Vagina (tissue), 2 donors: Measurements from ENCODE around the gene TSPAN19. TPM values are rescaled to one million over a fixed set of nuclear protein-coding genes. Genes with fewer than 3 reads are reported as not detected.

Experiments
- DNase-seq, 2 donors: peaks; one replicate each; pipeline ENCODE4 v3.0.0-alpha.2; 2017; ENCODE audit errors: extremely low spot score in 2 of 2
- H3K27ac ChIP-seq: fragments of 200-600 bp; sonication (generic); one replicate; pipeline ENCODE4 v1.5.1; 2019
- H3K27me3 ChIP-seq: fragments of 200-600 bp; sonication (generic); one replicate; pipeline ENCODE4 v1.5.1; 2019
- H3K36me3 ChIP-seq, 2 donors: fragments of 200-600 bp; sonication (generic); one replicate each; pipeline ENCODE4 v1.5.1; 2017 to 2019
- H3K4me1 ChIP-seq: fragments of 200-600 bp; sonication (generic); one replicate; pipeline ENCODE4 v1.5.1; 2019
- H3K4me3 ChIP-seq, 2 donors: fragments of 200-600 bp; sonication (generic); 1 replicate in 1 of 2; 2 replicates in 1 of 2; pipeline ENCODE4 v1.5.1; 2016 to 2019
- H3K9me3 ChIP-seq: fragments of 200-600 bp; sonication (generic); one replicate; pipeline ENCODE4 v1.5.1; 2019
- POLR2A ChIP-seq, 2 donors: fragments of 450-650 bp; IDR thresholded peaks; one replicate each; pipeline ENCODE4 v1.6.1; 2017; ENCODE audit warnings: antibody characterized with exemption in 2 of 2, mild to moderate bottlenecking in 2 of 2, moderate library complexity in 2 of 2
- POLR2AphosphoS5 ChIP-seq, 2 donors: sonication (generic); formaldehyde crosslinking; IDR thresholded peaks; one replicate each; pipeline ENCODE4 v1.9.0; 2017; ENCODE audit warnings: antibody characterized with exemption in 2 of 2, mild to moderate bottlenecking in 2 of 2, low read depth in 1 of 2; ENCODE audit not compliant: insufficient read depth in 1 of 2
- intact Hi-C: fragments of 100-400 bp; cut with DNase I; formaldehyde crosslinking; loops from one replicate; pipeline ENCODE4 v1.15.1; 2023
- total RNA-seq: library from RNA; depleted of rRNA; stranded (reverse); fragments of >200 nt; gene quantifications from one replicate; pipeline ENCODE4 v1.2.3, GENCODE V29; 2016
- TF ChIP-seq, protein P1 (sequence below), 3 experiments: fragments of 450-650 bp in 2 of 3; fragments of 200-600 bp in 1 of 3; sonication (generic) in 1 of 3; IDR thresholded peaks; one replicate each; pipeline ENCODE4 v1.5.1; 2017 to 2019; ENCODE audit warnings: antibody characterized with exemption in 3 of 3, mild to moderate bottlenecking in 2 of 3, moderate library complexity in 2 of 3

Gene TSPAN19
- total RNA-seq, 1 donor from 2014 or later = not detected

GRCh38 chr12:84995641-84996040 is 40.4 kb downstream of the TSPAN19 start:
- TF ChIP-seq, protein P1, sequence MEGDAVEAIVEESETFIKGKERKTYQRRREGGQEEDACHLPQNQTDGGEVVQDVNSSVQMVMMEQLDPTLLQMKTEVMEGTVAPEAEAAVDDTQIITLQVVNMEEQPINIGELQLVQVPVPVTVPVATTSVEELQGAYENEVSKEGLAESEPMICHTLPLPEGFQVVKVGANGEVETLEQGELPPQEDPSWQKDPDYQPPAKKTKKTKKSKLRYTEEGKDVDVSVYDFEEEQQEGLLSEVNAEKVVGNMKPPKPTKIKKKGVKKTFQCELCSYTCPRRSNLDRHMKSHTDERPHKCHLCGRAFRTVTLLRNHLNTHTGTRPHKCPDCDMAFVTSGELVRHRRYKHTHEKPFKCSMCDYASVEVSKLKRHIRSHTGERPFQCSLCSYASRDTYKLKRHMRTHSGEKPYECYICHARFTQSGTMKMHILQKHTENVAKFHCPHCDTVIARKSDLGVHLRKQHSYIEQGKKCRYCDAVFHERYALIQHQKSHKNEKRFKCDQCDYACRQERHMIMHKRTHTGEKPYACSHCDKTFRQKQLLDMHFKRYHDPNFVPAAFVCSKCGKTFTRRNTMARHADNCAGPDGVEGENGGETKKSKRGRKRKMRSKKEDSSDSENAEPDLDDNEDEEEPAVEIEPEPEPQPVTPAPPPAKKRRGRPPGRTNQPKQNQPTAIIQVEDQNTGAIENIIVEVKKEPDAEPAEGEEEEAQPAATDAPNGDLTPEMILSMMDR (IDR thresholded peaks at IDR 0.05) = no peak
- TF ChIP-seq POLR2A (IDR thresholded peaks at IDR 0.05) (no peak), POLR2AphosphoS5 (IDR thresholded peaks at IDR 0.05; ENCODE audit: insufficient read depth in 1 of 2, low read depth in 1 of 2) (no peak)
- H3K27me3 ChIP-seq = no peaks in the 10 kb centered on the region
- H3K36me3 ChIP-seq = no peaks in the 10 kb centered on the region
- no peak overlapping the region for H3K27ac ChIP-seq
- DNase-seq = no peak
- no peaks in the 10 kb centered on the region for H3K9me3 ChIP-seq
- intact Hi-C loops = no loop called here
- H3K4me3 ChIP-seq = no peak overlapping the region
- no peaks in the 10 kb centered on the region for H3K4me1 ChIP-seq

- Histone ChIP-seq H3K4me1 (no peaks in the 10 kb centered on the region), H3K27me3 (no peaks in the 10 kb centered on the region), H3K4me3 (no peak overlapping the region), H3K27ac (no peak overlapping the region), H3K36me3 (no peaks in the 10 kb centered on the region), H3K9me3 (no peaks in the 10 kb centered on the region)
- TF ChIP-seq POLR2A (IDR thresholded peaks at IDR 0.05) (no peak), POLR2AphosphoS5 (IDR thresholded peaks at IDR 0.05; ENCODE audit: insufficient read depth in 1 of 2, low read depth in 1 of 2) (no peak)
- TF ChIP-seq, protein P1 (IDR thresholded peaks at IDR 0.05) = no peak
- no peak for DNase-seq
- intact Hi-C loops = no loop called here
Observed at GRCh38 chr12:84994426-84994825, 41.7 kb downstream of the TSPAN19 start.

- no peak for TF ChIP-seq POLR2AphosphoS5 (IDR thresholded peaks at IDR 0.05; ENCODE audit: insufficient read depth in 1 of 2, low read depth in 1 of 2)
- TF ChIP-seq, protein P1 (IDR thresholded peaks at IDR 0.05) = no peak
- TF ChIP-seq POLR2A (IDR thresholded peaks at IDR 0.05) = no peak
- intact Hi-C loops = no loop called here
- Histone ChIP-seq H3K4me3 (no peak overlapping the region), H3K27me3 (no peaks in the 10 kb centered on the region), H3K36me3 (no peaks in the 10 kb centered on the region), H3K4me1 (no peaks in the 10 kb centered on the region), H3K27ac (no peak overlapping the region), H3K9me3 (no peaks in the 10 kb centered on the region)
- no peak for DNase-seq
Observed at GRCh38 chr12:84986586-84986985, 49.5 kb downstream of the TSPAN19 start.

DNA sequence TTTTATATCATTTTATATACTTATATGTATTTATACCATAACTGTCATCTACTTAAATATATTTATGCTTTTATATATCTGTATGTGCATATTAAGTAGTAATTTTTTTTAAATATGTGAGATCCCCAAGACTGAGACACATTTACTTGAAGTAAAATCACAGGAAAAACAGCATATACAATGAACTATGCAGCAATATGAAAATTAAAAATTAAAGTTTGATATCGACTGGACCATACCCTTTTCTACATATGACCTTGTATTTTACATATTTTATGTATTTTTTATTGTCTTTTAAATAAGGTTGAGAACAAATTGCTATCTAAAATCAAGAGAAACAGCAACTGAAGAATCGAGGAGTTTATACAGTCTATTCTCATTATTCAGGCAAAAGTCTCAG is 50.0 kb downstream of the TSPAN19 start:
- intact Hi-C loops = no loop called here
- H3K4me3 ChIP-seq = no peak overlapping the region
- no peak overlapping the region for H3K27ac ChIP-seq
- H3K9me3 ChIP-seq = no peaks in the 10 kb centered on the region
- no peaks in the 10 kb centered on the region for H3K36me3 ChIP-seq
- no peak for DNase-seq
- TF ChIP-seq POLR2AphosphoS5 (IDR thresholded peaks at IDR 0.05; ENCODE audit: insufficient read depth in 1 of 2, low read depth in 1 of 2) = no peak
- H3K27me3 ChIP-seq = no peaks in the 10 kb centered on the region
- H3K4me1 ChIP-seq = no peaks in the 10 kb centered on the region

DNA sequence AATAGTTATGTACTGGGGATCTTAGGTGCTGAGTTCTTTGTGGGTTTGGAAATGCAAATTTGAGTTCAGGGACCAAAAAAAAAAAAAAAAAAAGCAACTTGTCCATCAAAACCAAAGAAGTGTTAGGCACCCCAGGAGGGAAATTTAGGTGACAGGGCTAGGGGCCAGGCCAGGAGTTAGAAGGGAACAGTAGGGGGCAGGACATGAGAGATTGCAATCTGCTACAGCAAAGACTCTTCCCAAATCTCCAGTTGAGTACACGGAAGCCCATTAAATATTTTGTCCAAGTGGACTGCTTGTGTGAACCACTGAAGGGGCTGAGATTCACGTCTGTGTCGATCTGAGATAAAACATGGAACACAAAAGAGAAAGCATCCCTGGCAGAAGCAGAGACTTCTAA is 52.8 kb downstream of the TSPAN19 start:
- intact Hi-C loops = no loop called here
- Histone ChIP-seq H3K9me3 (no peaks in the 10 kb centered on the region), H3K27me3 (no peaks in the 10 kb centered on the region), H3K4me3 (no peak overlapping the region), H3K4me1 (no peaks in the 10 kb centered on the region), H3K27ac (no peak overlapping the region), H3K36me3 (no peaks in the 10 kb centered on the region)
- no peak for DNase-seq
- TF ChIP-seq, protein P1 (IDR thresholded peaks at IDR 0.05) = no peak
- TF ChIP-seq POLR2A (IDR thresholded peaks at IDR 0.05) = no peak
- TF ChIP-seq POLR2AphosphoS5 (IDR thresholded peaks at IDR 0.05; ENCODE audit: insufficient read depth in 1 of 2, low read depth in 1 of 2) = no peak
